ENCODE data around the gene HSD17B12. TPM values are rescaled to one million over a fixed set of nuclear protein-coding genes. Genes with fewer than 3 reads are reported as not detected.

HSD17B12 gene
- total RNA-seq, 2 experiments from 2014 or later, result 70.9 to 138 TPM

- no peak for DNase-seq (ENCODE audit: low spot score)
- Histone ChIP-seq H3K36me3 (ENCODE audit: insufficient read depth, low read length) (peaks cover 82% of the 10 kb centered on the region), H4K20me1 (ENCODE audit: insufficient read depth, low read length) (no peaks in the 10 kb centered on the region), H2AFZ (ENCODE audit: low read length) (no peak overlapping the region), H3K4me2 (ENCODE audit: low read length) (no peak overlapping the region), H3K4me1 (ENCODE audit: insufficient read depth, low read length, poor library complexity, severe bottlenecking) (no peaks in the 10 kb centered on the region), H3K9me3 (ENCODE audit: low read length) (peaks cover 25% of the 10 kb centered on the region), H3K9me2 (ENCODE audit: insufficient read depth, low read length) (no peaks in the 10 kb centered on the region), H3K4me3 (ENCODE audit: low read depth, low read length, poor library complexity, severe bottlenecking) (no peak overlapping the region), H3K27ac (ENCODE audit: low read depth, low read length, poor library complexity, severe bottlenecking) (no peak overlapping the region), H3K79me2 (ENCODE audit: insufficient read depth, low read depth, low read length) (no peaks in the 10 kb centered on the region)
- TF ChIP-seq EZH2phosphoT487 (IDR thresholded peaks at IDR 0.05; ENCODE audit: borderline replicate concordance, low read depth, low read length) (no peak), CTCF (conservative IDR thresholded peaks at IDR 0.05; ENCODE audit: low read length) (no peak)
- CTCF ChIA-PET (ENCODE audit: unreplicated experiment), result no interaction called here
- POLR2A ChIA-PET, result interaction anchor here (0.6 kb wide), 1 partner anchor 61 kb away, joined by 3 read pairs; no protein-coding TSS in a partner anchor
- BruUV-seq (replicated peaks), result no TSS peak
- intact Hi-C loops (cut with micrococcal nuclease; ENCODE audit: unreplicated experiment), result no loop called here
Observed at GRCh38 chr11:43770173-43770572, 89.6 kb downstream of the HSD17B12 start.

GRCh38 chr11:43772733-43773132 lies 92.2 kb downstream of the HSD17B12 start:
- no peak for DNase-seq (ENCODE audit: low spot score)
- POLR2A ChIA-PET, result interaction anchor here (0.7 kb wide), 1 partner anchor 512 kb away, joined by 3 read pairs; no protein-coding TSS in a partner anchor
- no peak overlapping the region for H3K4me3 ChIP-seq (ENCODE audit: low read depth, low read length, poor library complexity, severe bottlenecking)
- intact Hi-C loops (cut with micrococcal nuclease; ENCODE audit: unreplicated experiment), result no loop called here
- no peaks in the 10 kb centered on the region for H3K9me2 ChIP-seq (ENCODE audit: insufficient read depth, low read length)
- H3K9me3 ChIP-seq (ENCODE audit: low read length), result peaks cover 11% of the 10 kb centered on the region
- TF ChIP-seq EZH2phosphoT487 (IDR thresholded peaks at IDR 0.05; ENCODE audit: borderline replicate concordance, low read depth, low read length) (no peak), CTCF (conservative IDR thresholded peaks at IDR 0.05; ENCODE audit: low read length) (no peak)
- no peak overlapping the region for H3K4me2 ChIP-seq (ENCODE audit: low read length)
- peaks cover 59% of the 10 kb centered on the region for H3K36me3 ChIP-seq (ENCODE audit: insufficient read depth, low read length)
- no TSS peak for BruUV-seq (replicated peaks)
- CTCF ChIA-PET (ENCODE audit: unreplicated experiment), result no interaction called here
- H3K27ac ChIP-seq (ENCODE audit: low read depth, low read length, poor library complexity, severe bottlenecking), result no peak overlapping the region
- H3K4me1 ChIP-seq (ENCODE audit: insufficient read depth, low read length, poor library complexity, severe bottlenecking), result no peaks in the 10 kb centered on the region
- no peak overlapping the region for H2AFZ ChIP-seq (ENCODE audit: low read length)
- H4K20me1 ChIP-seq (ENCODE audit: insufficient read depth, low read length), result no peaks in the 10 kb centered on the region
- no peaks in the 10 kb centered on the region for H3K79me2 ChIP-seq (ENCODE audit: insufficient read depth, low read depth, low read length)

GRCh38 chr11:43774786-43775185 lies 94.2 kb downstream of the HSD17B12 start:
- Histone ChIP-seq H3K27ac (ENCODE audit: low read depth, low read length, poor library complexity, severe bottlenecking) (no peak overlapping the region), H3K4me2 (ENCODE audit: low read length) (no peak overlapping the region), H3K9me2 (ENCODE audit: insufficient read depth, low read length) (no peaks in the 10 kb centered on the region), H3K36me3 (ENCODE audit: insufficient read depth, low read length) (peaks cover 54% of the 10 kb centered on the region), H3K4me3 (ENCODE audit: low read depth, low read length, poor library complexity, severe bottlenecking) (no peak overlapping the region), H3K9me3 (ENCODE audit: low read length) (peaks cover 9% of the 10 kb centered on the region), H3K4me1 (ENCODE audit: insufficient read depth, low read length, poor library complexity, severe bottlenecking) (no peaks in the 10 kb centered on the region), H2AFZ (ENCODE audit: low read length) (no peak overlapping the region), H4K20me1 (ENCODE audit: insufficient read depth, low read length) (no peaks in the 10 kb centered on the region), H3K79me2 (ENCODE audit: insufficient read depth, low read depth, low read length) (peaks cover 6% of the 10 kb centered on the region; the same call in 1 of the 2 replicates)
- intact Hi-C loops (cut with micrococcal nuclease; ENCODE audit: unreplicated experiment), result no loop called here
- POLR2A ChIA-PET, result no interaction called here
- CTCF ChIA-PET (ENCODE audit: unreplicated experiment), result no interaction called here
- TF ChIP-seq CTCF (conservative IDR thresholded peaks at IDR 0.05; ENCODE audit: low read length) (no peak), EZH2phosphoT487 (IDR thresholded peaks at IDR 0.05; ENCODE audit: borderline replicate concordance, low read depth, low read length) (no peak)
- BruUV-seq (replicated peaks), result no TSS peak
- no peak for DNase-seq (ENCODE audit: low spot score)

Data from OCI-LY7 (cell line).